ENCODE results near the gene PIGH.
"Not testable (repeated sequence)": the region's sequence is repeated elsewhere in the genome, so short reads cannot be mapped to it uniquely, and the experiment has no call there.

PIGH gene, protein sequence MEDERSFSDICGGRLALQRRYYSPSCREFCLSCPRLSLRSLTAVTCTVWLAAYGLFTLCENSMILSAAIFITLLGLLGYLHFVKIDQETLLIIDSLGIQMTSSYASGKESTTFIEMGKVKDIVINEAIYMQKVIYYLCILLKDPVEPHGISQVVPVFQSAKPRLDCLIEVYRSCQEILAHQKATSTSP

DNA sequence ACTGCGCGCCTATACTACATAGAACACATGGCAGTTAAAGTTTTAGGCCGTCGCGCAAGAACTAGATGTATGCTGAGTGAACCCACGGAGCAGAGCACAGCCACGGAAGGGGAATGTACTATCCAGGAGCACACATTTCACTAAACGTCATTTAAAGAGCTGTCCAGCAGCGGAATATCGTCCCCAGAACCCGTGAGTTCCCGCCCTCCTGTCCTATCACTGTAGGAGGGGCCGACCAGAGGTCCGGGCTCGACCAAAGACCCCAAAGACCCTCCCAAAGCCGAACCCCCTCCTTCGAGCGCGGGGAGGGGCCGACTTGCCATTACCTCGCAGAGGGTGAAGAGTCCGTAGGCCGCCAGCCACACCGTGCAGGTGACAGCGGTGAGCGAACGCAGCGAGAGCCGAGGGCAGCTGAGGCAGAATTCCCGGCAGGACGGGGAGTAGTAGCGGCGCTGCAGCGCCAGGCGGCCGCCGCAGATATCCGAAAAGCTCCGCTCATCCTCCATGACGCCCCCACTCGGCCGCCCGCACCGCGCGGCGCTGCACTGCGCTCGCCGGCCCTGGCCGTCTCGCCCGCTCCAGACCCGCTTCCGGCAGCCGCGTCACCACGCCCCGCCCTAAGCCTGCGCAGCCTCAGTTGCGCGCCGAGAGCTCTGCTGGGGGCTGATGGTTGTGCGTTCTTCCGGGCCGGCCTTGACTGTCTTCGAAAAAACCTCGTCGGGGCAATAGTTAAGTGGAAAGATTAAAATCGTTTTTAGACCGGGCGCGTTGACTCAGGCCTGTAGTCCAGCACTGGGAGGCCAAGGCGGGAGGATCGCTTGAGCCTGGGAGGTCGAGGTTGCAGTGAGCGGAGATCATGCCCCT lies at the start of gene PIGH:
PIGH (minus strand) TSS at position 571 of the 864 bp plus-strand sequence; CDS start at position 506, 65 bp downstream.
- no peak for DNase-seq (ENCODE audit: low read depth)

GRCh38 chr14:67646131-67646530 lies 46.1 kb upstream of the PIGH start:
- DNase-seq (ENCODE audit: low read depth), result no peak

DNA sequence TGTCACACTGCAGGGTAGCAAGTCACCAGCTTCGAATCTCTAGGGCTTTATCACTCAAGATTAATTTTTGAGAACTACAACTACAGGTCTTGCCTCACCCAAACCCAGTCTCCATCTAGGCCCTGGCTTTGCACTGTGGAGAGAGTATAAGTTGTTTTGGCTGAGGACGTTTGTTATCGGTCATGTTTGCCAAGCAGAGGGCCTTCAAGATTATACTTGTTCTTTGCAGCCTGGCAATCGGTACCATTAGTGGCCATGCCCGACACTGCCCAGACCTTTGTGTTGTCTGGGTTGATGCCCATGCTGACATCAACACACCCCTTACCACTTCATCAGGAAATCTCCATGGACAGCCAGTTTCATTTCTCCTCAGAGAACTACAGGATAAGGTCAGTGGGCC lies 45.3 kb upstream of the PIGH start:
- DNase-seq (ENCODE audit: low read depth), result no peak

GRCh38 chr14:67644428-67644827 lies 44.4 kb upstream of the PIGH start:
- no peak for DNase-seq (ENCODE audit: low read depth)

GRCh38 chr14:67643713-67644112 lies 43.6 kb upstream of the PIGH start:
- DNase-seq (ENCODE audit: low read depth), result no peak

DNA sequence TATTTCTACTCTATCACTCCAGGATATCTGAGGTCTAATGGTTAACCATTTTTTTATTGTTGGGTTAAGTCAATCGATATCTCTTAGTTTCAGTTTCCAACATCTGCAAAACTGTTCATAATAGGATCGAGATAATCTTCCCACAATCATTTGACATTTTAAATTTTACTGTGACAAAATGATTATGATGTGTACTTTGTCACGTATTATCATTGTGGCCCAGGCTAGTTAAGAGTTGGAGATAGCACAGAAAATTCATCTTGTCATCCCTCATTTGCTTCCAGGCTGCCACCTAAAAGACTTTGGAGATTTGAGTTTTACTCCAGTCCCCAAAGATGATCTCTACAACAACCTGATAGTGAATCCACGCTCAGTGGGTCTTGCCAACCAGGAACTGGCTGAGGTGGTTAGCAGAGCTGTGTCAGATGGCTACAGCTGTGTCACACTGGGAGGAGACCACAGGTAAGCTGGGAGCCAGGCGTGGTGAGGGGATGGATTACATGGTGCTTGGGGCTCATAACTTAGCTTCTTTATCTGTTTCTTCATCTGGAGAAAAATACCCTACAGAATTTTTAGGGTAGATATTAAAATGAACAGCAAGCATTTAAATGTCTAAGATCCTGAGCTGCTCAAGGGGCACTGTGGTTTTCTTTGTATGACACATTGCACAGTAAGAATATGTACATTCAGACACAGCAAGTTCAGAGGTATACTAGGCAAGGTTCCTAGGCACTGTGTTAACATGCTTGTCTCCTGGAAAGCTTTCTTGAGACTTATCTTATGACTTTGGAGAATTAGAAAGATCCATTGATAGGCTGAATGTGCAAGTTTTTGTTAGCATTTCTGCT lies 42.1 kb upstream of the PIGH start:
- no peak for DNase-seq (ENCODE audit: low read depth)

DNA sequence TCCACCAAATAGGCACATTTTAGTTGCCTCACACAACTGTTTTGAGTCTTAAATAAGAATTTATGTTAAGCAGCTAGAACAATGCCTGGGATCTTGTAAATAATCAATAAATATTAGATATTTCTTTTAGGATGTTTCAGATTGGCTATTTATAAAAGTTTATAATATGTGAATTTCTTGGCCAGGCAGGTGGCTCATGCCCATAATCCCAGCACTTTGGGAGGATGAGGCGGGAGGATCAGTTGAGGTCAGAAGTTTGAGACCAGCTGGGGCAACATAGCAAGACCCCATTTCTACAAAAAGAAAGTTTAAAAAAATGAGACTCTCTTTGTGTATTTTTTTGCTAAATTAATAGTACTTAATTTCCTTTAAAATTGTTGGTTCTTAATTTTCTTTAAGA lies 41.4 kb upstream of the PIGH start:
- DNase-seq (ENCODE audit: low read depth), result no peak

DNA sequence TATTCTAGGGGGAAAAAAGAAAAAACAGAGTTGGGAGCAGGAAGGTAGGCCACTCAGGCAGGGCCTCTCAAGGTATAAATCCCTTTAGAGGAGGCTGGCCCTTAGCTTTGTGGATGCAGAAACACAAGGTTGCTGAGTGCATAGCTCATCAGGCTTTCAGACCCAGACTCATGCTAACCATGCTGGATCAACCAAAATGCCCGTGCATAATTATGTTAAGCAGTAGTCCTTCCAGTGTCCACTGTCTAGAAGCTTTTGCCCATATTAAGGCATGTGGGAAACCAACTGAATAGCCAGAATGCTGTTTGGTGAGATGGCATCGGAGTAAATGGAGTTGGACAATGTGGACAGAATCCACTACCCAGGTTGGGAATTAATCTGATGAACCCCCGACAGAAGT lies 38.6 kb upstream of the PIGH start:
- no peak for DNase-seq (ENCODE audit: low read depth)

DNA sequence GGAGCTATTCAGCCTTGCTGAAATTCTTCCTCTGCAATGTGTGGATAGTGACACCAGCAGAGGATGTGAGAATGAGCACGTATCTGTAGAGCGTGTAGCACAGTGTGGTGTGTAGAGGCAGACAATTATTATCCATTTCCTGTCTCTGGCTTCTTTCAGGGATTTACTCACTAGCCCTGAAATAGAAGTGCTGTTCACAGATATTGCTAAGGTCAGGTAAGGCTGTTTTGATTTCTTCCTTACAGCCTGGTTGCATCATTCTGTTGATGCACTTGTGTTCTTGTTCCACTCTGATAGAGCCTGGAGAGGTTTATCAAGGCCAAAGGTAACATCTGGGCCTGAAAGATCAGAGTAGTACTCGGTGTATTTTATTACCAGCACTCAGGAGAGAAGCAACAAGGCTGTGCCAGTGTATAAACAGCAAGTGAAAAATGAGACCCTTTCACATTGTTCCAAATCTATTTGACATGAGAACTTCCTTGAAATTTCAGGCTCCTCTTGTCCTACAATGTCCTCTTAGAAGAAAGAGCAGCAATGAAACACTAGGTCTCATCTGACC lies 36.4 kb upstream of the PIGH start:
- DNase-seq (ENCODE audit: low read depth), result no peak

- no peak for DNase-seq (ENCODE audit: low read depth)
Observed at GRCh38 chr14:67633451-67634147, 33.5 kb upstream of the PIGH start.

GRCh38 chr14:67630938-67631337 lies 30.9 kb upstream of the PIGH start:
- DNase-seq (ENCODE audit: low read depth), result no peak

- no peak for DNase-seq (ENCODE audit: low read depth)
Observed at GRCh38 chr14:67630186-67630585, 30.1 kb upstream of the PIGH start.

- DNase-seq (ENCODE audit: low read depth), result no peak
Observed at GRCh38 chr14:67627519-67627918, 27.5 kb upstream of the PIGH start.

GRCh38 chr14:67626131-67626530 lies 26.1 kb upstream of the PIGH start:
- DNase-seq (ENCODE audit: low read depth), result not testable (repeated sequence)

GRCh38 chr14:67623114-67623513 lies 23.0 kb upstream of the PIGH start:
- DNase-seq (ENCODE audit: low read depth), result no peak

DNA sequence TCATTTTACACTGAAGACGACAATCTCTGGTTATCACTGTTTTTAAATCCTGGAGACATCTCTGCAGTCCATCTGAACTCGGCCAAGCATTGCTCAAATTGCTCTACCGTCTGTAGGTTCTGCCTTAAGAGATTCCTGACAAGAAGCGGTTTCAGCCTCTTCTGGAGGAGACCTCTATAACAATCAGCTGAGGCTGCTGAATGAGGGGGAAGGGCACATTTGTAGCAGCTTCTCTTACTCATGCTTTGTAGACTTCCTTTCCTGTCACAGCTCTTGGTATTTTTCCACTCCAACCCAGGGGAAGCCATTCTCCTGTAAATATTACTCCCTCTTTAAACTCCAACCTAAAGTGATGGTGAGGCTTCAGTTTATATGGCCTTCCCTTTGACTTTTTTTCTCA lies 22.6 kb upstream of the PIGH start:
- DNase-seq (ENCODE audit: low read depth), result no peak

- no peak for DNase-seq (ENCODE audit: low read depth)
Observed at GRCh38 chr14:67620217-67620785, 20.2 kb upstream of the PIGH start.

- peak; percentile 61 for DNase-seq (ENCODE audit: low read depth)
Observed at GRCh38 chr14:67619446-67620216, 19.6 kb upstream of the PIGH start, which contains the start of gene ARG2. ARG2 (plus strand) TSS chr14:67619920; CDS start chr14:67619978, 58 bp downstream.

- DNase-seq (ENCODE audit: low read depth), result no peak
Observed at GRCh38 chr14:67618617-67619063, 18.6 kb upstream of the PIGH start.

DNA sequence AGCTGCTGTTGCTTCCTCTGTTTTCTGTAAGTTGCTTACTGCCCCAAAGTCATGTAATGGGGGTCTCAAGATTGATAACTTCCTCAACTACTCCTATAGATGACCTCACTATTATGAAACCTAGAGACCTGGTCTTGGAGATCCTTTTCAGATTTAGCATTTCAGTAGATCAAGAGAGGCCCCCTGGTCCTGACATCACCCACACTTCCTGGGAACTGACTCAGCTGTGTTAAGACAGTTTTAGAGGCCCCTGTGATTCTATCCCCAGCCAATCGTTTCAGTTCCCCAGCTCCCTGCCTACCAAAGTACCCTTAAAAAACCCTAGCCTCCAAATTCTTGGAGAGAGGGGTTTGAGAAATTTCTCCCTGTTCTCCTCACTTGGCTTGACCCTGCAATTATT lies 10.4 kb upstream of the PIGH start:
- no peak for DNase-seq (ENCODE audit: low read depth)

Measured in HS-5 (cell line).